Muscle of leg (tissue), 11 donors: ENCODE measurements around the gene SUSD1. TPM values are rescaled to one million over a fixed set of nuclear protein-coding genes. Genes with fewer than 3 reads are reported as not detected.
"Not testable (repeated sequence)": the region's sequence is repeated elsewhere in the genome, so short reads cannot be mapped to it uniquely, and the experiment has no call there.

ENCODE experiments used
- DNase-seq: peaks from one replicate; pipeline ENCODE4 v3.0.0; 2013
- H3K27ac ChIP-seq: one replicate; pipeline ENCODE4 v1.5.1; 2013; ENCODE audit warnings: mild to moderate bottlenecking, low read length, control low read depth
- H3K27me3 ChIP-seq: one replicate; pipeline ENCODE4 v1.6.1; 2013; ENCODE audit warnings: low read length; ENCODE audit not compliant: control insufficient read depth, insufficient read depth
- H3K36me3 ChIP-seq: one replicate; pipeline ENCODE4 v1.6.1; 2013; ENCODE audit warnings: low read length; ENCODE audit not compliant: control insufficient read depth, insufficient read depth
- H3K4me1 ChIP-seq: one replicate; pipeline ENCODE4 v1.6.1; 2013; ENCODE audit warnings: low read length; ENCODE audit not compliant: control insufficient read depth, insufficient read depth
- H3K4me3 ChIP-seq: one replicate; pipeline ENCODE4 v1.5.1; 2013; ENCODE audit warnings: low read length, control low read depth
- H3K9me3 ChIP-seq: replicated peaks from 2 replicates; pipeline ENCODE4 v1.6.1; 2013; ENCODE audit warnings: low read depth, low read length; ENCODE audit not compliant: control insufficient read depth
- WGBS: methylation state at CpG from one replicate; pipeline ENCODE4 v1.1.5; 2013; ENCODE audit warnings: missing lambda C conversion rate; ENCODE audit not compliant: insufficient coverage; 5-methylcytosine and 5-hydroxymethylcytosine counted together
- polyA plus RNA-seq, 8 donors: library from polyadenylated mRNA; unstranded; fragments of 120-200 nt; gene quantifications; one replicate each; pipeline versions ENCODE4 v1.2.1 to v1.2.3, GENCODE V29; 2013; ENCODE audit warnings: inconsistent platforms in 1 of 8, low replicate concordance in 1 of 8; ENCODE audit not compliant: insufficient read length in 8 of 8, insufficient read depth in 1 of 8
- total RNA-seq: library from RNA; stranded (reverse); fragments of 120-200 nt; gene quantifications from one replicate; pipeline ENCODE4 v1.2.4, GENCODE V29; 2013

SUSD1 gene
- total and polyA plus RNA-seq, 9 donors = 5.9 to 15.0 (median 7.5) TPM

GRCh38 chr9:112133806-112134205 lies 41.3 kb downstream of the SUSD1 start:
- not testable (repeated sequence) for H3K4me1 ChIP-seq, H3K4me3 ChIP-seq, H3K36me3 ChIP-seq, H3K27ac ChIP-seq, H3K9me3 ChIP-seq, H3K27me3 ChIP-seq, DNase-seq
- WGBS = no CpG with 5 or more reads among the region's 1 CpG

- no peak overlapping the region for H3K27ac ChIP-seq
- WGBS = no CpG with 5 or more reads among the region's 3 CpGs
- DNase-seq = no peak
- H3K4me1 ChIP-seq = no peaks in the 10 kb centered on the region
- H3K27me3 ChIP-seq = no peaks in the 10 kb centered on the region
- H3K9me3 ChIP-seq = peaks cover 6% of the 10 kb centered on the region
- H3K36me3 ChIP-seq = no peaks in the 10 kb centered on the region
- no peak overlapping the region for H3K4me3 ChIP-seq
Observed at GRCh38 chr9:112132356-112132755, 42.7 kb downstream of the SUSD1 start.

DNA sequence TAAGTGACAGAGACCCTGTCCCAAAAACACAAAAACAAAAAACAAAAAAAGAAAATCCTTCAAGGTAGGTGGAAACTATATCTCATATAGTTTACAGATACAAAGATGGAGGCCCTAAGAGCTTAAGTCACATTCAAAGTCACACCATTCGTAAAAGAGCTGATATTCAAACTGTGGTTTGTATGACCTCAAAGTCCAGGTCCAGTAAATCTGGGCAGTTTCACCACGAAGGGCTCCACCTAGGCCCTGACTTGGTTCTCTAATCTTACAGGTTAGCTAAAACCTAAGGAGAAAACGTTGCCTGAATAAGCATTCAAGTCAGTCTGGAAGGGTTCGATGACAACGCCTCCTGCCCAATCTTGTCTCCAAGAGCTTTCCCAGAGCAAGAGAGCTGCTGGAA lies 44.1 kb downstream of the SUSD1 start:
- H3K27me3 ChIP-seq = no peaks in the 10 kb centered on the region
- 79% methylated on average over 5 of the region's 5 CpGs for WGBS
- DNase-seq = no peak

DNA sequence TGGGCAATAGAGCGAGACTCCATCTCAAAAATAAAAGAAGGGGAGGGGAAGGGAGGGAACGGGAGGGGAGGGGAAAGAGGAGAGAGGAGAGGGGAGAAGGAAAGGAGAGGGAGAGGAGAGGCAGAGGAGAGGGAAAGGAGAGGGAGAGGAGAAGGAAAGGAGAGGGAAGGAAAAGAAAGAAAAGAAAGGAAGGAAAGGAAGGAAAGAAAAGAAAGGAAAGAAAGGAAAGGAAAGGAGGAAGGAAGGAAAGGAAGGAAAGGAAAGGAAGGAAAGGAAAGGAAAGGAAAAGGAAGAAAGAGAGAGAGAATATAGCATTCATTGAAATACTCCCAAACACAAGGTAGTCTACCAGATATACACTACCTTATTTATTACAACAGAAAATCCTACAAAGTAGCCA lies 44.8 kb downstream of the SUSD1 start:
- Histone ChIP-seq H3K9me3 (peaks cover 6% of the 10 kb centered on the region), H3K4me1 (no peaks in the 10 kb centered on the region), H3K4me3 (no peak overlapping the region), H3K36me3 (no peaks in the 10 kb centered on the region), H3K27me3 (no peaks in the 10 kb centered on the region), H3K27ac (no peak overlapping the region)
- 73% methylated on average over 2 of the region's 2 CpGs for WGBS
- no peak for DNase-seq

More for the DNA sequence above, 44.1 kb downstream of the SUSD1 start:
- no peak overlapping the region for H3K27ac ChIP-seq
- no peaks in the 10 kb centered on the region for H3K36me3 ChIP-seq
- H3K9me3 ChIP-seq = peaks cover 6% of the 10 kb centered on the region
- no peaks in the 10 kb centered on the region for H3K4me1 ChIP-seq
- no peak overlapping the region for H3K4me3 ChIP-seq

GRCh38 chr9:112129246-112129645 lies 45.9 kb downstream of the SUSD1 start:
- WGBS = 97% methylated on average over 3 of the region's 6 CpGs
- Histone ChIP-seq H3K36me3 (peaks cover under 1% of the 10 kb centered on the region), H3K27me3 (no peaks in the 10 kb centered on the region), H3K4me1 (no peaks in the 10 kb centered on the region), H3K4me3 (no peak overlapping the region), H3K9me3 (peaks cover 6% of the 10 kb centered on the region), H3K27ac (no peak overlapping the region)
- DNase-seq = no peak

- DNase-seq, H3K27me3 ChIP-seq, H3K36me3 ChIP-seq, H3K4me1 ChIP-seq, H3K27ac ChIP-seq, H3K9me3 ChIP-seq, H3K4me3 ChIP-seq: not testable (repeated sequence)
- 100% methylated on average over 1 of the region's 5 CpGs for WGBS
Observed at GRCh38 chr9:112128399-112128798, 46.7 kb downstream of the SUSD1 start.

DNA sequence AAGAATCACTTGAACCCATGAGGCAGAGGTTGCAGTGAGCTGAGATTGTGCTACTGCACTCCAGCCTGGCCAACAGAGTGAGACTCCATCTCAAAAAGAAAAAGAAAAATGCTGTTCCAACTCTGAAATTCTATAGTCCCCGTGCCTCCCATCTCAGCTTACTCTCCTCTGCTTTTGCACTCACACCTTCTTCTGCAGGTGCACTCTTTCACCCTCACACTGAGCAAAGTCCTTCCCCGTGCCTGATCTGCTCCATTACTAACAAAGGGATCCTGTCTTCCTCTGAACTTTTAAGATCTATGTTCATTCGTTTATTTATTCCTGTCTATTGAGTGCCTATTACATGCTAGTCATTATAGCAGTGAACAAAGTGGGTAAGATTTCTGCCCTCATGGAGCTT lies 47.8 kb downstream of the SUSD1 start:
- peaks cover 13% of the 10 kb centered on the region for H3K36me3 ChIP-seq
- no peaks in the 10 kb centered on the region for H3K9me3 ChIP-seq
- DNase-seq = no peak
- 90% methylated on average over 1 of the region's 3 CpGs for WGBS
- no peak overlapping the region for H3K4me3 ChIP-seq
- no peak overlapping the region for H3K27ac ChIP-seq
- no peaks in the 10 kb centered on the region for H3K27me3 ChIP-seq
- H3K4me1 ChIP-seq = no peaks in the 10 kb centered on the region

DNA sequence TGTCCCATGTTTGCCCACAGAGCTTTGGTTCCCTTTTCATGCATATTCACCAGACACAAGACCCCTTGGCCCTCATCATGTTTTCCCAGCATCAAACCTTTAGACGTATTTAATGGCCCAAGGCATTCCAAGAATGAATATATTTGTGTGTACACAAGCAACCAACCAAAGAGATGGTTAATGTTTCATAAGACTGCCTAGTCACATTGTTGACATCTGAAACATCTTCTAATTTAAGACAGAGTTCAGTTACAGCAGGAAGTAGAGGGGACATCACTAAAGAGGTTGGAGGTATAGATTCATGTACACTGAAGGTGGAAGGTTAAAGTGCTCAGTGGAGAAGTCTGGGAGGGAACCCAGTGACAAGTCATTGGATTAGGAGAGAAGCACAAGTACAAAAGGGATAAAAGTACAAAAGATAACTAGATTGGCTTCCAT lies 49.1 kb downstream of the SUSD1 start:
- H3K4me1 ChIP-seq = no peaks in the 10 kb centered on the region
- no peak overlapping the region for H3K27ac ChIP-seq
- H3K9me3 ChIP-seq = no peaks in the 10 kb centered on the region
- no peaks in the 10 kb centered on the region for H3K27me3 ChIP-seq
- DNase-seq = no peak
- peaks cover 15% of the 10 kb centered on the region for H3K36me3 ChIP-seq
- no peak overlapping the region for H3K4me3 ChIP-seq
- no CpG with 5 or more reads among the region's 1 CpG for WGBS

- no peaks in the 10 kb centered on the region for H3K9me3 ChIP-seq
- no peaks in the 10 kb centered on the region for H3K27me3 ChIP-seq
- no peak for DNase-seq
- H3K4me3 ChIP-seq = no peak overlapping the region
- H3K4me1 ChIP-seq = no peaks in the 10 kb centered on the region
- no peak overlapping the region for H3K27ac ChIP-seq
- peaks cover 15% of the 10 kb centered on the region for H3K36me3 ChIP-seq
- 80% methylated on average over 3 of the region's 5 CpGs for WGBS
Observed at GRCh38 chr9:112124156-112124555, 50.9 kb downstream of the SUSD1 start.

DNA sequence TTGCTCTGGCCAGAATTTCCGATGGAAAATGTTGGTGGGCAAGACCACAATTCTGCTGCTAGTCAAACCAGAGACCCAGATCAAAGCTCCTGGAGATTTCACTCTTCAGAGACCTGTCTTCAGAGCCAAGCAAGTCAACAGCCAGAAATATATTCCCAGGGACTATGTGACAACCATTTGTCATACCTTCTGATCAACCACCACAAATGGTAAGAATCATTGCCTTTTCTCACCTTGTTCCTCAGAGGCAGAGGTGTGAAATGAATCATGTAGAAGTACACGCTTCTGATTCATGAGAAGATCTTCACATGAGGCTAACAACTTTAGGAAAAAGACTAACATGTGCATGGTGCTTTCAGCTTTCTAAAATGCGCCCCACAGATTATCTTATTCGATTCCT lies 53.5 kb downstream of the SUSD1 start:
- Histone ChIP-seq H3K27ac (no peak overlapping the region), H3K4me1 (no peaks in the 10 kb centered on the region), H3K9me3 (no peaks in the 10 kb centered on the region), H3K27me3 (no peaks in the 10 kb centered on the region), H3K36me3 (peaks cover 15% of the 10 kb centered on the region), H3K4me3 (no peak overlapping the region)
- no CpG with 5 or more reads among the region's 4 CpGs for WGBS
- DNase-seq = no peak

DNA sequence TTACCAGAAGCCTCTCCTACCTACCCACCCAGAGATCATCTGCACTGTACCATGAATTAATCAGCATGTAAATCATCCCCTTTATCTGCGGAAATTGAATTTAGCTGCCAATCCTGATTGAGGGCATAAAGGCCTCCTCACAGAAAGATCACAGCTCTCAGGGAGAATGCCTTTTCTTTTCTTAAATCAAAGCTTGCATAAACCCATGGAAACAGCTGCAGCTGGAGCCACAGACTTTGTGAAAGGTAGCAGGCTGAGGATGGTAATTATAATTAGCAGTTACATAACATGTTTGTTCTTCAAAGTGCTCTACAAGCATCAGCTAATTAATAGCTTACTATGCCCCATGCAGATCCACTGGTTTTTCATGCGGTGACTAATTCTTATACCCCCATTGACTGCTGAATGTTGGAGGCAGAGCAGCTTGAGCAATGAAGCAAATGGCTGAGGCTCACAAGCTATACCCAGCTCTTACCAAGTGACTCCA lies 54.6 kb downstream of the SUSD1 start:
- H3K4me3 ChIP-seq = no peak overlapping the region
- 56% methylated on average over 1 of the region's 2 CpGs for WGBS
- no peaks in the 10 kb centered on the region for H3K27me3 ChIP-seq
- no peak for DNase-seq
- H3K36me3 ChIP-seq = peaks cover 15% of the 10 kb centered on the region
- H3K4me1 ChIP-seq = no peaks in the 10 kb centered on the region
- H3K27ac ChIP-seq = no peak overlapping the region
- H3K9me3 ChIP-seq = no peaks in the 10 kb centered on the region
